Hematopoietic multipotent progenitor cell treated with erythropoietin and hydrocortisone succinate and interleukin-3 and kit ligand, for 15 days (in vitro differentiated cells): Measurements from ENCODE around the gene HOXD4.

Experiments used
- DNase-seq: peaks from one replicate; pipeline ENCODE4 v3.0.0-alpha.2; 2015; ENCODE audit warnings: low spot score

HOXD4 gene

DNA sequence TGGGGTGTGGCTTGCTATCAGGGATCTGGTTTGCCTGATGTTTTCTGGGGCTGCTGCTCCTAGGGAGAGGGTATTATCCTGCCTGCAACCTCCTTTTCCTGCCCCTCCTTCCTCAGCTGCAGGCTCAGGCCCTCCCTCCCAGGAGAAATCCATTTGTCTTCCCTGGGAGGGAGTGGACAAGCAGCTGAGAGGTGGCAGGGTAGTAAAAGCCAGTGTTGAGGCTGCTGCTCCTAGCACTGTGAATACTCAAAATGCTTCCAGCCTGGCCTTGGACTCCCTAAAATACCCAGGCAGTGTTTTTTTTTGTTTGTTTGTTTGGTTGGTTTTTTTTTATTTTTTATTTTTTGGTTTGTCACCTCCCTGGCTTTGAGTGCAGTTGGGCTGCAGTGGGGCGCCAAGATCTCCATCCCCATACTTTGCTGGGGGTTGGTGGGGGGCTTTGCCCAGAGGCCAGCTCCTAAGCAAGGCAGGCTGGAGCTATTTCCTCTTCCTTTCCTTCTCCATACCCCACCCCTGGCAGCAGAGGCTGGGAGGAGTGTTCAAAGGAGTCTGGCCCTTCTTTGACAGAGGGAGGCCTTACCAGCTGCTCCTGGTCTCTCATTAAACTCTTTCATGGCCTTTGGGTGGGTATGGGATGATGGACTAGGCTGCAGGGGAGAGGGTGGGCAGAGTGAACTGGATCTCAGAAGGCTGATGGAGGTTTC lies 19.4 kb downstream of the HOXD4 start:
- no peak for DNase-seq

DNA sequence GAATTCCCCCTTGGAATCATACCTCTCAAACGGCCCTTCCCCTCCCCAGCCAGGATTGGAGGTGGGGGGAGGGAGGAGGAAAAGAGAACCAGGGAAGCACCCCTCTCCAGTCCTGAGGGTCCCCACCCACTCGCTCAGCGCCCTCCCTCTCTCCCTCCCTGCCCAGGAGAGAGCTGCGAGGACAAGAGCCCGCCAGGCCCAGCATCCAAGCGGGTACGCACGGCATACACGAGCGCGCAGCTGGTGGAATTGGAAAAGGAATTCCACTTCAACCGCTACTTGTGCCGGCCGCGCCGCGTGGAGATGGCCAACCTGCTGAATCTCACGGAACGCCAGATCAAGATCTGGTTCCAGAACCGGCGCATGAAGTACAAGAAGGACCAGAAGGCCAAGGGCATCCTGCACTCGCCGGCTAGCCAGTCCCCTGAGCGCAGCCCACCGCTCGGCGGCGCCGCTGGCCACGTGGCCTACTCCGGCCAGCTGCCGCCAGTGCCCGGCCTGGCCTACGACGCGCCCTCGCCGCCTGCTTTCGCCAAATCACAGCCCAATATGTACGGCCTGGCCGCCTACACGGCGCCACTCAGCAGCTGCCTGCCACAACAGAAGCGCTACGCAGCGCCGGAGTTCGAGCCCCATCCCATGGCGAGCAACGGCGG lies 20.1 kb downstream of the HOXD4 start:
- no peak for DNase-seq

DNA sequence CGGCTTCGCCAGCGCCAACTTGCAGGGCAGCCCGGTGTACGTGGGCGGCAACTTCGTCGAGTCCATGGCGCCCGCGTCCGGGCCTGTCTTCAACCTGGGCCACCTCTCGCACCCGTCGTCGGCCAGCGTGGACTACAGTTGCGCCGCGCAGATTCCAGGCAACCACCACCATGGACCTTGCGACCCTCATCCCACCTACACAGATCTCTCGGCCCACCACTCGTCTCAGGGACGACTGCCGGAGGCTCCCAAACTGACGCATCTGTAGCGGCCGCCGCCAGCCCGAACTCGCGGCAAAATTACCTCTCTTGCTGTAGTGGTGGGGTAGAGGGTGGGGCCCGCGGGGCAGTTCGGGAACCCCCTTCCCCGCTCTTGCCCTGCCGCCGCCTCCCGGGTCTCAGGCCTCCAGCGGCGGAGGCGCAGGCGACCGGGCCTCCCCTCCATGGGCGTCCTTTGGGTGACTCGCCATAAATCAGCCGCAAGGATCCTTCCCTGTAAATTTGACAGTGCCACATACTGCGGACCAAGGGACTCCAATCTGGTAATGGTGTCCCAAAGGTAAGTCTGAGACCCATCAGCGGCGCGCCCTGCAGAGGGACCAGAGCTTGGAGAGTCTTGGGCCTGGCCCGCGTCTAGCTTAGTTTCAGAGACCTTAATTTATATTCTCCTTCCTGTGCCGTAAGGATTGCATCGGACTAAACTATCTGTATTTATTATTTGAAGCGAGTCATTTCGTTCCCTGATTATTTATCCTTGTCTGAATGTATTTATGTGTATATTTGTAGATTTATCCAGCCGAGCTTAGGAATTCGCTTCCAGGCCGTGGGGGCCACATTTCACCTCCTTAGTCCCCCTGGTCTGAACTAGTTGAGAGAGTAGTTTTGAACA lies 20.9 kb downstream of the HOXD4 start:
- no peak for DNase-seq

DNA sequence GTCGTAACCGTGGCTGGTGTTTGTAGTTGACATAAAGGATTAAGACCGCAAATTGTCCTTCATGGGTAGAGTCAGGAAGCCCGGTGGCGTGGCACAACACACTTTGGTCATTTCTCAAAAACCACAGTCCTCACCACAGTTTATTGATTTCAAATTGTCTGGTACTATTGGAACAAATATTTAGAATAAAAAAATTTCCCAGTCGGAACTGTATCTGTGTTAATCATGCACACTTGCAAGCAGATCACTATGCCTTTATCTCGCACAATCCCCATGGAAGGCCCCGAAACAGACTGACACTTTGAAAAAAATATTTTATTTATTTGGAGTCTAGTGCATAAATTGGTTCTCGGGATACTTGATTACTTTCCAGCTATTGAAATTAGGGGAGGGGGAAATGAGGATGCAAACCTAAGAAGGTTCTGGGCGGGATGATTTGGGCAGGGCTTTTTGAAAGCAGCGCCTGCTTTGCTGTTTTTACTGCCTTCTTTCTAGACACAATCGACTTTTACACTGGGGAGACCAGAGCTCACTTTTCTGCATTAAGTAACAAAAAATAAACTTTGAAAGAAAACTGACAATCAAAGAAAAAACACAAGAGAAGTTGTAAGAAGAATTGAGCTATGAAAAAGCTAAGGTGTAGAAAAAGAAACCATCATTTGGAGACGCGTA lies 21.7 kb downstream of the HOXD4 start:
- DNase-seq: no peak

DNA sequence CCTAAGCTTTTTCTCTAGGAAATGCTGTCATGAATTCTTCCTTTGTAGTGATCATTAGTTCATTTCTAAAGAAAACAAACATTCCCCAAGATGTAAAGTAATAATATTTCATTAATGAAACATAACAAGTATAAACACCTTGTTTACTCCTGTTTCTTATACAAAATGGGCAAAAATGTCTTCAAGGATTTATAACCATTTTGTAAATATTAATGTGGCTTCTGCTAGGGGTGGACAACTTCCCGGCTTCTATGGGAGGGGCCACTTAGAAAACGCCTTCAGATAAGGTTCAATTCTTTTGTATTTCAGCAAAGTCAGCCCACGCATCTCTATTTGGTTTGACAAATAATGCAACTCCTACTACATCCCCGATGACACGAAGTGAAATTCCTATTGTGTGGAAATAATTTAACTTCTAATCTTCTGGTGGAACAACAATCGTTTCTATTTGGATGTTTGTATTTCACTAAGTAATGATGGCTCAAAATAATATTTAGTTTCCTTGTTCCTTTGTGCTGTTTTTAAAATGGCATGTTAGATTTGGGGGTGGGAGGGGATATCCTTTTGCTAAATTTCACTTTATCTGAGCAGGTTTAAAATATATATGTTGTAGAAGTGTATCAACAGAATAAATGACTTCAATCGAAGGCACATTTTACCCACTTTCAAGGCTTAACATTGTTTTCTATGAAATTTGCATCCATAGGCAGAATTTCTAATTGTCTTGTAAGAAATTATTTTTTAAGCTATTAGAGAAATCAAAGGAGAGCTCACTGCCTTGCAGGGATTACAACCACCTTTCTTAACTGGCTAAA lies 22.4 kb downstream of the HOXD4 start:
- DNase-seq: no peak

DNA sequence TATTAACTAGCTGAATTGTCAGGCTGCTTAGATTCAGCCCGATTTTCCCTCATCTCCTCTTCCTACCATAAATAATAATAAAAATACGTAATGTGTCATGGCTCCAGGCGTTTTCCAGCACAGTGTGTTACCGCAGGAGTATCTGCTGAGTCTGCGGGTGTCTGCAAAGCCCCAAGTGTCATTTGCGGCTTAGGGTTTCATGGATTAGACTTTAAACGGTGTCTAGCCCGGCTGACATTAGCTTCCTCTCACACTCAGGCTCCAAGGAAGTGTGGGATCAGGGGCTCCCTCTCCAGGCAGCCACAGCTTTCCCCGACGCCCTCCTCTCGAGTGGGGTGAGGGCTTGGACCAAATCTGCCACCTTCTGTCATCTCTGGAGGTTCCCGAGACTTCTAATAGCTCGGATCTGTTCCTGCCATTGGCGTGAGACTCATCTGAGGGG lies 23.1 kb downstream of the HOXD4 start:
- DNase-seq: no peak

DNA sequence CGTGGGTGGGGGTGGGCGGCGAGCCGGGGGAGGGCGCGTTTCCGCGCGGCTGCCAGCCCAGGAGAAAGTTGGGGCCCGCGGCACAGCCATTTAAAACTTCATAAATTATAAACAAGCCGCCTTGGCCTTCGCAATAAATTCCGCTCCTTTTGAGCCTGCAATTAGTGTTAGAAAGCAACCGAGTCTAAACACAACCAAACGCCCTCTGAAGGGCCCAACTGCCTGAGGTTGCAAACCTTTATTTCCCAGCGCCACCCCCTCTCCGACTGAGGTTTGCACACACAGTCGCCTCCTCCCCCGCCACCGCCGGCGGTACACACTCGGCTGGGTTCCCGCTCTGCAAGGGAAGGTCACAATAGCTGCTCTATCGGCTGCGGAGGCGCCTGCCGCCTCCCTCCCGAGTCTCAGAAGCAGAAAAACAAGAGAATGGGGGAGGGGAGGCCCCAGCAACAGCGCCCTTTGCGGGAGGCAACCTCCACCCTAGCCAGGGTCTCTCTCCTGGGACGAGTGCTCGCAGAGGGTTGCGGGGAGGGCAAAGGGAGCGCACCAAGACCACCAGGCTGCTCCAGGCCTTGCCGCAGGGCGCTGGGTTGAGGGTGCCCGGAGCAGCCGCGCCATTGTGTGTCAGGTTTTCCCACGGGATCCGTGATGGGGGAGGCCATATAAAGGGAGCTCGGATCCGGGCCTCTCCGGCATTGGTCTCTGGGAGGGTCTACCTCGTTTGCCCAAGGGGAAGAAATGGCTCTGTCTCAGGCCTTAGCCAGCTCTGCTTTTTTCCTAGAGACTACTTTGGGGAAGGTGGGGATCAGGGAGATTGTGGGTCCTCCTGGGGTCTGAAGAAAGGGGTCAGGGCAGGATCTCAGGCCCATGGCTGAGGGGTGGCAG lies 23.7 kb downstream of the HOXD4 start:
- DNase-seq: no peak

DNA sequence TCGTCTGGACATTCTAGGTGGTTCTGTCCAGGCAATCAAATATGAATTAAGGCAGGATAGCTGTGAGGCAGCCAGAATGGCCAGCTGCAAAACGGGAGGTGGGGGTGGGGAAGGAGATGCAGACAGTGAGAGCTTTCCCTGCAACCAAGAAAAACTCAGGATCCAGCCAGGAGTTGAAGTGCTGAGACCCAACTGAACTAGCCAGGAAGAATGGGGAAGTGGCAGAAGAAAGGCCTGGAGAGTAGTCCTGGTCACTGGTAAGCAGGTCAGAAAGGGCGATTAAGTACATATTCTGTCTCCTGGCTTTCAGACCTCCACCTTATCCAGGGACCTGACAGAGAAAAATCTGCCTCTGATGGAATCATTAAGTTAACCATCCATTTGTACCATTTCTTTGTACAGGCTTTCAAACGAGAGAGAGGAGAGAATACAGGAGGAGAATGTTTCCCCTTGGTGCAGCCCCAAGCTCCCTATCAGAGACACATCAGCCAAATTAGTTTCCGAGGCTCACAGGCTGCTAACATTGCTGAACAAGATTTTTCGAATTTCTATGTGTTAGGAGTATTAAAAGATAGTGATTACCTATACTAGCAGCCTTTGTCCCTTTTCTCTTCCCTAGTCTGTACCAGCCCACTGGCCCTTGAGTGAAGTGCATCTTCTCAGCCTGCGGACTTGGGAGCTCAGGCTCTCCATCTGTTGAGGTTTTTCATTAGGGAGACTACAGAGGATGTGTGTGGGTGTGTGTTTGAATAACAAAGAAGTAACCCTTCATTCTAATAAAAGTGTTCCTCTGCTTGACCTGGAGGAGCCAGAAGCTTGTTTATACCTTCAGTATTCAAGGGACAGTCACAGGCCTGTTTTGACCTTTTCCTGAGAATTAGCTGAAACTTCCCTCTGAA lies 24.6 kb downstream of the HOXD4 start:
- no peak for DNase-seq

DNA sequence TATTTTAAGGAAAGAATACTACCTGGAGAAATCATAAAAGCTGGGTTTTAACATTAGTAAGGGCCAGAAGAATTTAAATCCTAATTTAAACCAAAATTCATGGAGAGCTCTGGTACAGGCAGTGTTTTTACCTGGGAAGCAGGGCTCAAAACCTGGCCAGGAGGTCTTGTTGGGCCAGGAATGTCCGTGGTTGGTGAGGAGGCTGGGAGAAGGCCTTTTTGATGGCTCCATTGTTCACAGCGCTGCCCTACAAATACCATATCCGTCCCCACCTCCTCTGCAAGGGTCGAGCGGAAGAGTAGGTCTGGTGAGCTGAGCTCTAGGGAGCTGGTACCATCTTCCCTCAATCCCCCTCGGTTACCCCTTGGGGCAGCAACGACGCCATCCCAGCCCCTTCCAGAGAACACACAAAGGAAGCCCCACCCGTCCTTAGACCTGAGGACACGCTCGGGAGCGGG lies 26.3 kb downstream of the HOXD4 start:
- DNase-seq: no peak

DNA sequence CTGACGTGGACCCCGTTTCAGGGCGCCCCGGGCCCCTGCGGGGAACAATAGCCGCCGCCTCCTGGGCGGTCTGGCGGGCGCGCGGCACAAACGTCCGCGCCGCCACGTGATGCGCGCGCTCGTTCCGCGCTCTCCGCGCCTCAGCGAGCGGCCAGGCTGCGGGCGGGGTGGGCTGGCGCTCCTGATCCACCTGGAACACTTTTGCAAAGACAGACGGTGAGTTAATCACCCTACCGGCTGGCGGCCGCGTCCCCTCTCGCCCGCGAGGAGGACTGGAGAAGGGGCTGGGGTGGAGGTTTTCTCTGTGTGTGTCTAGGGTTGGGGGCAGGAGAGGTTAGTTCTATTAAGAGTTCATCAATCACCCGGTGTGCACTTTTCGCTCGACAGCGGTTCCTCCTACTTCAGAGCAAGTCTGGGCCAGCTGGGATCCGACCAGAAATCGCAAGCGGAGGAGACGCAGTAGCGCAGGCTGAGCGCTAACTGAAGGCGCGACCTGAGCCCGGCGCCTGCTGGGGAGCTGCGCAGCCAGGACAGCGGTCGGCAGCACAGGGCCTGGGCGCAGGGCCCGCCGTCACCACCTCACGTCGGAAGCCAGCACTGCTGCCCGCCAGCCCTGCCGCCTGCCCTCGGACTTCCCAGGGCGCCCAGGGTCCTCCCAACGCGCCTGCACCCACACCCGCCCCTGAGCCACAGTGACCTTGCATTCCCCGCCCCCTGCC lies 26.8 kb downstream of the HOXD4 start:
- no peak for DNase-seq

DNA sequence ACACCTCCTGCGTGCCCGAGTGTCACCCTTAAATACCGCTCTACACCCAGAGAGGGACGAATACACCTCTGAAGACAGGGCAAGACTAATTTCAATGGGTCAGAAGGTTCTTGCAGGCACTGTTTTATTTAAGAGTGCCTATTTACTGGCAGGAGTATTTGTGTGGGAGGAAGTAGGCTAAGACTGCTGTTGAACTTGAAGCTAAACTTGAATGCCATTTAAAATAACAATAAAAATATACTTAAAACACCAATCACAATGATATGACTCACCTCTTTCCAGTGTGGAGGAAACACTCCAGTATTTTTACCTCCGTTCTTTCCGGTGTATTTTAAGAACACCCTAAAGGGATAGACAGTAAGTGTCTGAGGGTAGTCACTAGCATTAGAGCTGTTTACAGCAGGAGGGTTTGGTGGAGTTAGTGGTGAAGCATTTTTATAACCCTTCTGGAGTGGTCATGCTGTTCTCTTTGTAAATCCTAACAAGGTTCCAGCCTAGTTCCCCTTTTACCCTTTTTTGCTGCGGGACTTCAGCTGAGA lies 27.5 kb downstream of the HOXD4 start:
- no peak for DNase-seq

DNA sequence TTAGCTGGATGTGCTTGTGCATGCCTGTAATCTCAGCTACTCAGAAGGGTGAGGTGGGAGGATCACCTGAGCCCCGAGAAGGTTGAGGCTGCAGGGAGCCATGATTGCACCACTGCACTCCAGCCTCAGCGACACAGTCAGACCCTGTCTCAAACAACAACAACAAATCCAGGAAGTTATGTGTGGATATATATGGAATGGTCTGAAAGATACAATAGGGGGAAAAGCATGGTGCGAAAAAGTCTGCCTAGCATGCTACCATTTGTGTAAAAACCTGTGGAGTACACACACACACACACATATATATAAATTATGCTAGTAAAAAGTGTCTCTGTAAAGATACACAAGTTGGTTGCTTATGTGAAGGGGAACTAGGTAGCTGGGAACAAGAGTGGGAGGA lies 30.2 kb downstream of the HOXD4 start:
- no peak for DNase-seq

DNA sequence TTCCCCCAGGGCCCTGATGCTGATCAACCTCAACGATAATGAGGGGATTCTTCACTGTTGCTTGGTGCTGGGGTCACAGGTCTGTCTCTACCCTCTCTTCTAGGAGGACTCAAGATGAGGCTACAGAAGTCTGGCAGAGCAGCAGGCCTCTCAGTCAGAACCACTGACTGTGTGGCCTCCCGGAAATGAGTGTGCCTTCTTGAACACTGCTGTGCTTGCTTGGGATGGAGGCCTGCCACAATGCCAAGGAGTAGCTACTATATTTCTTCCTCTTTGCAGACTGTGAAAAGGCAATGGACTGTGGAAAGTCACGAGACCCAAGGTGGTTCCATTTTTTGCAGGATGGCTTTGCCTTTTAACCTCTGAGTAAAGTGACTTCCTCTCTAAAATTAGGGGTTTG lies 31.3 kb downstream of the HOXD4 start:
- no peak for DNase-seq

DNA sequence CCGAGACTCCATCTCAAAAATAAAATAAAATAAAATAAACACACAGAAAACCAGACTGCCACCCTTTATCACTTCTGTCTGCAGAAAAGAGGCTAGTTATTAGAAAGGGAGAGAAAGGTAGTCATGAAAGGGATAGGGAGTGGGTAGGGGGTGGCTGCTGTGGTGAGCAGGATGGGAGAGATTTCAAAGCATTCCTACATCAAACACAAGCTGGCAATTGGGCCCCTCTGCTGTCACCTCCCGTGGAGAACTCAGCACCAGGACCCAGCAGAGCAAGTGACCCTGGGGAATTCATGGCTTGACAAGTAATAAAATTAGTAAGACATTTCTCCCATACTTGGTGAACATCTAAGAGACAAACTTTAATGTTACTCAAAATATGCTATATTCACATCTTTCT lies 33.4 kb downstream of the HOXD4 start:
- DNase-seq: no peak

DNA sequence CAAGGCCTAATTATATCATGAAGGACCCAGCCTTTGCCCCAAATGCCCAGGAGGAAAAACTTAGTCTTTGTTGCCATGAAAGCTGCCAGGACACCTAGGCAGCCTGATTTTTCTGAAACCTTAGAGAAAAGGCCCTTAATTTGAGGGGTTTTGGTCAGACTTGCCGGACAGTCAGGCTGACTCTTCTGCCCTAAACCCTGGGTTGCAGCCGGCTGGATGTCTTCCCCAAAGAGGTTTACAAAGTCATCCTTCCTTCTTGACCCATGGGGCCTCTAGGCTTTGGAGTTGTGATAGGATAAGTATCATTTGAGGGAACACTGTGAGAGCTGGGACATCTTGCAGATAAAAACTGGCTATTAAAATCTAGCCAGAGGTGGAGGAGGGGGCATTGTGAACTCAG lies 34.7 kb downstream of the HOXD4 start:
- DNase-seq: no peak

DNA sequence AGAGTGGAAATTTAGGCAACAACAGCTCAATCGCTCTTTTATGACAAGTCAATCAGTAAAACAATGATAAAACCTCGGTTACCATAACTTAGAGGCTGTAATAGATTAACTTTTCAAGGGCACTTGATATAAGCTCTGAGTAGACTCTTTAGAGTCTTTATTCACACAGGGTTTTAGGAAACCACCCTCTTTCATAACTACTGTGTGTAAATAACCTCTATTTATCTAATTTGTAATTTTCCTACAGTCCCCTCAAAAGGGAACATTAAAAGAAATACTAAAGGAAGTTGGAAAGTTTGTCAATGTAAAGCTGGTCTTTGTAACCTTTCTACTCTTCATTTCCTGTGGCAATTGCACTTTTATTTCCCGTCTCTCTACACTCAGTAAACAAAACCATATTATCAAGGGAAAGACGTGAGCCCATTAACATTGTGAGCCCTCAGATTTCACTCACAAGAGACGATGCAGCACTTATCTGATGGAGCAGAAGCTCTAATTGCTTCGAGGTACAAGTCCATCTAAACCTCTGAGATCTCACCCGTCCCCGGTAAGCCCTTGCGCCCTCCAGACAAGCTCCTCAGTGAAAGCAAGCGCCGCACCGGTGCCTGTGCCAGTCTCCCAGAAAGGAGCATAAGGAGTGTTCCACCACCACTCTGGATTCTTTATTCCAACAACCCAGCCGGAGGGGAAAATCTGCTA lies 36.0 kb downstream of the HOXD4 start:
- DNase-seq: no peak

DNA sequence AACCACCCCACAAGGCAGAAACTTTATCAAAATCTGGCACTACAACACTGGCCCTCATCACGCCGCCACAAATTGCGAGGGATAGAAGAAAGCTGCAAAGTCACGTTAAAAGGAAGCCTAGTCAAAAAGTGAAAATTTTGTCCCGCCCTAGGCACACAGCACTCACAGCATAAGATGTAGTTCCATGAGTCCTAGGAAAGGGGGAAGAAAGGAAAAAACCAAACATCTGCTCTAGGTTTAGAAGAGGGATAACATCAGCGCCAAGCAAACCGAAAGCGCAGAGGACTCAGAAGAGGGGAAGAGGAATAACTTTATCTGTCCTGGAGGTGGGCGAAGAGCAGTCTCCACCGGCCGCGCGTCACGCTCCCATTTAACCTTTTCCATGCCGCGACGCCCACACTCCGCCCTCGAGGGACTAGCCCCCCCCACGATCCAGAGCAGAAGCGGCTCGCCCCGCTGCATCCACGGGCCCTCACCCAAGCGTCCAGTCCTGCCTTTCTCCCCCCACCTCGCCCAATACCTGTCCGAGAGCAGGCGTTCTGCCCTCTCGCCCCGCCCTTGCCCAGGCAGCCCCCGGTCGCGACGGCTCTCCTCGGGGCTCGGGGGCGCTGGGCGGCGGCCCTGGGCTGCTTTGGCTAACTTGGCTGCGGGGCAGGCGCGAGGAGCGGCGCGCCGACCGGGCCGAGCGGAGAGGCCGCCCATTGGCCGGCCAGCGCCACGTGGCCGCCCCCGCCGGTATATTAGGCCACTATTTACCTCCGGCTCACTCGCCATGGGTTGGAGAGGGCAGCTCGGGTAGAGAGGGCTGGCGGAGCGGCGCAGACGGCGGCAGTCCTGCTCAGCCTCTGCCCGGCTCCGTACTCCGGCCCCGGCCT lies 36.8 kb downstream of the HOXD4 start, which contains the start of gene HOXD1:
Gene HOXD1, plus strand, starts transcription at position 770 of the 875 bp plus-strand sequence. CDS start 134 bp downstream, outside the sequence.
- DNase-seq: no peak
